Renal cortical epithelial cell (primary cell): Measurements from ENCODE around the gene CST11. TPM values are rescaled to one million over a fixed set of nuclear protein-coding genes. Genes with fewer than 3 reads are reported as not detected.

Experiments used
- DNase-seq: peaks from one replicate; pipeline ENCODE4 v3.0.0-alpha.2; 2011; ENCODE audit warnings: low read depth
- total RNA-seq: library from RNA; depleted of rRNA; stranded (reverse); fragments of >200 nt; gene quantifications from 2 replicates; pipeline ENCODE4 v1.2.3, GENCODE V29; 2014

CST11 gene
- total RNA-seq, 1 donor from 2014 or later, result not detected

- DNase-seq, result peak; percentile 63
Measured at GRCh38 chr20:23419995-23420901, 32.4 kb downstream of the CST11 start.

GRCh38 chr20:23419657-23419994 is 33.0 kb downstream of the CST11 start:
- no peak for DNase-seq

GRCh38 chr20:23417861-23418260 is 34.8 kb downstream of the CST11 start:
- no peak for DNase-seq

- DNase-seq, result peak; percentile 39
Measured at GRCh38 chr20:23415959-23416583, 36.6 kb downstream of the CST11 start.

- no peak for DNase-seq
Measured at GRCh38 chr20:23415555-23415954, 37.1 kb downstream of the CST11 start.

- no peak for DNase-seq
Measured at GRCh38 chr20:23414526-23415188, 38.0 kb downstream of the CST11 start.

- DNase-seq, result no peak
Measured at GRCh38 chr20:23413862-23414422, 38.7 kb downstream of the CST11 start.

GRCh38 chr20:23412026-23412425 is 40.6 kb downstream of the CST11 start:
- DNase-seq, result peak; percentile 27

- DNase-seq, result no peak
Measured at GRCh38 chr20:23410916-23411695, 41.6 kb downstream of the CST11 start.

- DNase-seq, result no peak
Measured at GRCh38 chr20:23409800-23410199, 42.9 kb downstream of the CST11 start.

GRCh38 chr20:23408957-23409356 is 43.7 kb downstream of the CST11 start:
- DNase-seq, result no peak

- DNase-seq, result no peak
Measured at GRCh38 chr20:23407781-23408464, 44.8 kb downstream of the CST11 start.

GRCh38 chr20:23406880-23407279 is 45.8 kb downstream of the CST11 start:
- no peak for DNase-seq

GRCh38 chr20:23404196-23404595 is 48.5 kb downstream of the CST11 start:
- peak; percentile 45 for DNase-seq

- no peak for DNase-seq
Measured at GRCh38 chr20:23403751-23404150, 48.9 kb downstream of the CST11 start.

- no peak for DNase-seq
Measured at GRCh38 chr20:23401051-23401450, 51.6 kb downstream of the CST11 start.

Other genes starting within 250 kb of the CST11 start
- 17.0 and 35.9 TPM in 2 replicates for gene NXT1, start 102.1 kb downstream of the CST11 start, total RNA-seq
- gene GZF1, start 90.7 kb downstream of the CST11 start, total RNA-seq, result 15.6 and 20.0 TPM in 2 replicates
- gene NAPB, start 31.4 kb downstream of the CST11 start, total RNA-seq, result 4.0 and 10.1 TPM in 2 replicates
- gene CSTL1, start 13.2 kb downstream of the CST11 start, total RNA-seq, result not detected in 2 replicates
- not detected in 2 replicates for gene CST8, start 38.2 kb upstream of the CST11 start, total RNA-seq
- gene CST9L, start 115.6 kb upstream of the CST11 start, total RNA-seq, result not detected in 2 replicates
- gene CST9, start 153.0 kb upstream of the CST11 start, total RNA-seq, result not detected in 2 replicates
- gene CST3, start 185.1 kb upstream of the CST11 start, total RNA-seq, result 247 and 632 TPM in 2 replicates
- not detected in 2 replicates for gene CST4, start 236.2 kb upstream of the CST11 start, total RNA-seq